HUES64 (cell line): ENCODE results near the gene TCTA. TPM values are rescaled to one million over a fixed set of nuclear protein-coding genes. Genes with fewer than 3 reads are reported as not detected.

Experiments used
- H3K27ac ChIP-seq: 2 replicates; pipeline ENCODE4 v1.7.0; 2013; ENCODE audit warnings: low read depth, low read length, inconsistent platforms
- H3K27me3 ChIP-seq: 2 replicates; pipeline ENCODE4 v1.6.1; 2013; ENCODE audit warnings: mild to moderate bottlenecking, low read length; ENCODE audit not compliant: insufficient read depth
- H3K36me3 ChIP-seq: 2 replicates; pipeline ENCODE4 v1.6.1; 2013; ENCODE audit warnings: mild to moderate bottlenecking, low read length; ENCODE audit not compliant: insufficient read depth
- H3K4me1 ChIP-seq: 2 replicates; pipeline ENCODE4 v1.6.1; 2013; ENCODE audit warnings: mild to moderate bottlenecking, low read length, moderate library complexity; ENCODE audit not compliant: insufficient read depth
- H3K4me3 ChIP-seq: 2 replicates; pipeline ENCODE4 v1.5.1; 2013; ENCODE audit warnings: mild to moderate bottlenecking, low read length, moderate library complexity
- H3K9ac ChIP-seq: 2 replicates; pipeline ENCODE4 v1.6.1; 2013; ENCODE audit warnings: mild to moderate bottlenecking, low read depth, low read length
- H3K9me3 ChIP-seq: 2 replicates; pipeline ENCODE4 v1.6.1; 2013; ENCODE audit warnings: low read depth, low read length; ENCODE audit not compliant: insufficient read depth
- WGBS: fragments of 150-250, 120-280 bp; methylation state at CpG from one replicate; pipeline ENCODE4 v1.1.7; 2013; ENCODE audit warnings: missing lambda C conversion rate; 5-methylcytosine and 5-hydroxymethylcytosine counted together
- polyA plus RNA-seq, 2 experiments: library from polyadenylated mRNA; stranded (reverse); fragments of 50-300 nt; gene quantifications; one replicate each; pipeline ENCODE4 v1.2.3, GENCODE V29; 2013

Gene TCTA, protein sequence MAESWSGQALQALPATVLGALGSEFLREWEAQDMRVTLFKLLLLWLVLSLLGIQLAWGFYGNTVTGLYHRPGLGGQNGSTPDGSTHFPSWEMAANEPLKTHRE
- 8.5 TPM for polyA plus RNA-seq (2013, experiment 1 of 2)
- polyA plus RNA-seq (2013, experiment 2 of 2) = 7.0 TPM

DNA sequence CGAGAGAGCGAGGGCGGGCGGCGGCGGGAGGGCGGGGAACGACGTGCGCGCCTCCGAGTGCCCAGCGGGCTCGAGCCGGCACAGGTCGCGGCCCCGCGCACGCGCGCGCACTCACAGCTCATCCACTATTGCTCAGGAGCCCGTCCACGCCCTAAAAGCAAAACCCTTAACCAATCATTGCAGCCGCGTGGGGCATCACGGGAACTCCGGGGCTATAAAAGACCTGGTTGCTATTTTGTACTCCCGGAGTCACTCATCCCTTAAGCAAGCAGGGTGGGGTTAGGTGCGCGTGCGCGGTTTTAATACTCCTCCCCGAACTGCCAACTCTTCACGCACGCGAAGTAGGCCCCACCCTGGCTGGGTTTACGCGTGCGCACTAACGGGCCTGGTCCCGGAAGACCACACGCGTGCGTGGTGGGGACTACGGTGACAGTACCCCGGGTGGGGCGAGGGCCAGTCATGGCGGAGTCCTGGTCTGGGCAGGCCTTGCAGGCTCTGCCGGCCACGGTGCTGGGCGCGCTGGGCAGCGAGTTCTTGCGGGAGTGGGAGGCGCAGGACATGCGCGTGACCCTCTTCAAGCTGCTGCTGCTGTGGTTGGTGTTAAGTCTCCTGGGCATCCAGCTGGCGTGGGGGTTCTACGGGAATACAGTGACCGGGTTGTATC lies at the start of gene TCTA, which contains the start of gene RHOA:
TCTA (plus strand) TSS at position 456 of the 664 bp plus-strand sequence; CDS start at position 460, 4 bp downstream.
RHOA (minus strand) TSS at position 9 of the 664 bp plus-strand sequence. CDS start 36,387 bp downstream, outside the sequence.
- H3K36me3 ChIP-seq = peaks cover 6% of the 10 kb centered on the region; the same call in 1 of the 2 replicates
- H3K27ac ChIP-seq = peak within 1 kb of the TSS; percentile 97
- no peaks in the 10 kb centered on the region for H3K9me3 ChIP-seq
- H3K4me3 ChIP-seq = peak within 1 kb of the TSS; percentile 80
- no peaks in the 10 kb centered on the region for H3K27me3 ChIP-seq
- H3K9ac ChIP-seq = peak within 1 kb of the TSS; percentile 98
- WGBS = 1% methylated on average over 62 of the region's 62 CpGs
- peaks cover 8% of the 10 kb centered on the region for H3K4me1 ChIP-seq

DNA sequence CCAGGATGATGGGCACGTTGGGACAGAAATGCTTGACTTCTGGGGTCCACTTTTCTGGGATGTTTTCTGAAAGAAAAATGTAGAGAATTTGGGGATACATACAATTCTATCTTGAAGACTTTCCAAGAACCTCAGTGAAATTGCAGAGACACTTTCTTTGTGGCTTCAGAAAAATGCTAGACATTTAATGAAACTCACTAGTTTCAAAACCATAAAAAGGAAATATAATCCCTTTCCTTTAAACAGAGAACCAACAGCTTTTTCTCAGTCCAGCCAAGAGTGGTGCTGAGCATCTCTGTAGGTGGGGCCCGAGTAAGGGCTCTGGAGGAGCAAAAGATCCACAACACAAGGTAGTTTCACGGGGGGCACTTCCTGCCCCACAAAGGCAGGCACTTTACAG lies 49.7 kb upstream of the TCTA start:
- Histone ChIP-seq H3K27me3 (no peaks in the 10 kb centered on the region), H3K4me1 (peaks cover 16% of the 10 kb centered on the region), H3K9me3 (no peaks in the 10 kb centered on the region), H3K36me3 (peaks cover 72% of the 10 kb centered on the region), H3K27ac (no peak overlapping the region), H3K9ac (no peak overlapping the region), H3K4me3 (no peak overlapping the region)
- WGBS = 94% methylated on average over 3 of the region's 3 CpGs

DNA sequence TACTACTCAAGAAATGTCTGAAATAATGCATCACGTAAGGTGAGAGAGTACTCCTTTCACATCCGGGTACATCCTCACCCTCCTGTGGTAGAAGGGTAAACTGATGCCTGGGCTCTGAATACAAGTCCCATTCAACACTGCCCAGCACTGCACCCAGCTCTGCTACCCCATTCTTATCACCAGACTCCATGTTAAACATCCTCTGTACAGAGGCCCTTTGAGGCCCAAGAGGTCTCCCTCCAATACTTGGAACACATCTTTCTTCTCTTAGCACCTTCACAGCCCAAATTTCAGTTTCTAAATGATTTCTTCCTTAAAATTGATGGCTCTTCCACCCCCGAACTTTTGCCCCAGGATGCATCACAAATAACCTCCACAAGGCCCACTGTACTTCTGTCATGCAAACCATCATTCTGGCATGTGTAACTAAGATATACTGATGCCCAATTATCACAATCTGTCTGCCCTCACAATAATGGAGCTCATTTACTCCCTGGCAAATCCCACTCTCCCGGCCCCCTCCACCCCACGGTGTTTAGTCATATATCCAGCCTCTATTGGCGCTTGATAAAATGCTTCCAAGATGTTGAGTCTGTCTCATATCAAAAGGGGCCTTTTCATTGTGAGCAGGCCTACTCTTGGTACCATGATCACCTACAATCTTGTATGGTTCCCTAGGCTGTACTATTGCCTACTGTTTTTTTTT lies 41.5 kb upstream of the TCTA start:
- H3K4me3 ChIP-seq = no peak overlapping the region
- H3K27me3 ChIP-seq = no peaks in the 10 kb centered on the region
- H3K4me1 ChIP-seq = no peaks in the 10 kb centered on the region
- WGBS = 87% methylated on average over 6 of the region's 6 CpGs
- H3K9me3 ChIP-seq = no peaks in the 10 kb centered on the region
- peaks cover 76% of the 10 kb centered on the region for H3K36me3 ChIP-seq
- H3K9ac ChIP-seq = no peak overlapping the region
- H3K27ac ChIP-seq = no peak overlapping the region

DNA sequence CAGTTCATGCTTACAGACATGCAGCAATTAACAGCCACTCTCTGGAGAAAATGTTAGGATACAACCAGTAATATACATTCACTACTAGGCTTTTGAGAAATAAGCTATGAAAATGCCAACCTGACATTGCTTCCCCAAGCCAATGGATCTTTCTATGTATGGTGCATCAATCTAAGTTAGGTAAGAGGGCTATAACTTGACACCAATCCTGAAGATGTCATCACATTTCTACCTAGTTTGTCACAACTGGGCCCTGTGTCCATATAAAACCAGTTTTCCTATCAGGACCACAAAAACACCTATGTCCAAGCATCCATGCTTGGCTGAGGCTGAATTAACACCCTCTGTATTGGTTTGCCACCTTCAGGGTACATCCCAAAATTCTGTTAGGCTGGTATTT lies 40.3 kb upstream of the TCTA start:
- H3K36me3 ChIP-seq = peaks cover 65% of the 10 kb centered on the region
- no peak overlapping the region for H3K4me3 ChIP-seq
- H3K27ac ChIP-seq = no peak overlapping the region
- H3K27me3 ChIP-seq = no peaks in the 10 kb centered on the region
- H3K9ac ChIP-seq = no peak overlapping the region
- H3K4me1 ChIP-seq = no peaks in the 10 kb centered on the region
- H3K9me3 ChIP-seq = no peaks in the 10 kb centered on the region

DNA sequence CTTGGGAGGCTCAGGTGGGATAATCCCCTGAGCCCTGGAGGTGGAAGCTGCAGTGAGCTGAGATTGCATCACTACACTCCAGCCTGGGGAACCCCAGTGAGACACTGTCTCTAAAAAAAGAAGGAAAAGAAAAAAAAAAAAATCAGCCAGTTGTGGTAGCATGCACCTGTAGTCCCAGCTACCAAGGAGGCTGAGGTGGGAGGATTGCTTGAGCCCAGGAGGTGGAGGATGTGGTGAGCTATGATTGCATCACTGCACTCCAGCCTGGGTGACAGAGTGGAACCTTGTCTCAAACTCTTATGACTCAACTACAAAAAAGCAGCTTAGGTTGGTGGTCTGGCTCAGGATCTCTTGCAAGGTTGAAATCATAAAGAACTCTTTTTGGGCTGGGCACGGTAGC lies 34.7 kb upstream of the TCTA start:
- H3K27me3 ChIP-seq = no peaks in the 10 kb centered on the region
- WGBS = 100% methylated on average over 1 of the region's 1 CpG
- H3K9me3 ChIP-seq = no peaks in the 10 kb centered on the region
- no peak overlapping the region for H3K27ac ChIP-seq
- H3K9ac ChIP-seq = no peak overlapping the region
- no peak overlapping the region for H3K4me3 ChIP-seq
- peaks cover 33% of the 10 kb centered on the region for H3K36me3 ChIP-seq
- no peaks in the 10 kb centered on the region for H3K4me1 ChIP-seq

DNA sequence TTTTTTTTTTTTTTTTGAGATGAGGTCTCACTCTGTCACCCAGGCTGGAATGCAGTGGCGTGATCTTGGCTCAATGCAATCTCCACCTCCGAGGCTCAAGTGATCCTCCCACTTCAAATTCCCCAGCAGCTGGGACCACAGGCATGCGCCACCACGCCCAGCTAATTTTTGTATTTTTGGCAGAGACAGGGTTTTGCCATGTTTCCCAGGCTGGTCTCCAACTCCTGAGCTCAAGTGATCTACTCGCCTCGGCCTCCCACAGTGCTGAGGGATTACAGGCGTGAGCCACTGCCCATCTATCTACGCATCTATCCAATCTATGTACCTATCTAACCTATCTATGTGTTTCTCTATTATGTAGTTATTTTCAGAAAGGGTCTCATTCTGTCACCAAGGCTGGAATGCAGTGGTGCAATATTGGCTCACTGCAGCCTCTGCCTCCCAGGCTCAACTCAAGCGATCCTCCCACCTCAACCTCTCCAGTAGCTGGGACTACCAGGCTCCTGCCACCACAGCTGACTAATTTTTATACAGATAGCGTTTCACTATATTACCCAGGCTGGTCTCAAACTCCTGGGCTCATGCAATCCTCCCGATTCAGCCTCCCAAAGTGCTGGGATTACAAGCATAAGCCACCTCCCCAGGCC lies 33.9 kb upstream of the TCTA start:
- no peaks in the 10 kb centered on the region for H3K27me3 ChIP-seq
- peaks cover 25% of the 10 kb centered on the region for H3K36me3 ChIP-seq
- no peak overlapping the region for H3K27ac ChIP-seq
- H3K4me3 ChIP-seq = no peak overlapping the region
- H3K9me3 ChIP-seq = no peaks in the 10 kb centered on the region
- H3K9ac ChIP-seq = no peak overlapping the region
- no peaks in the 10 kb centered on the region for H3K4me1 ChIP-seq
- WGBS = 89% methylated on average over 10 of the region's 11 CpGs

DNA sequence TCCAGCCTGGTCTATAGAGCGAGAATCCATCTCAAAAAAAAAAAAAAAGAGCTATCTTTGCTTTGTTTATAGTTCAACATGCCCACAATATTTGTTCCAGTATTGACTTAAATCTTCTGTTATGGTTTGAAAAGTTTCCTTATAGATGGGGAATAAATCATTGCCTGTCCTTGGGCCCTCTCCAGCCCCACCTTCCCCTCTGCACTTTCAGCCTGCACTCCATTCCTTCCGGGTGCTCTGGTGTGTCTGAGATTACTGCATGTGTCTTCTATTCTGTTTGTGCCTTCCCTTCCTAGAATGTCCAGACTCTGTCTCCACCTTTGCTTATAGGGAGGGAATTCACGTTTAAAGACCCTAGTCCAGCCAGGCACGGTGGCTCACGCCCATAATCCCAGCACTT lies 28.8 kb upstream of the TCTA start:
- no peak overlapping the region for H3K27ac ChIP-seq
- no peaks in the 10 kb centered on the region for H3K4me1 ChIP-seq
- no peak overlapping the region for H3K9ac ChIP-seq
- H3K36me3 ChIP-seq = peaks cover 4% of the 10 kb centered on the region; the same call in 1 of the 2 replicates
- no peaks in the 10 kb centered on the region for H3K27me3 ChIP-seq
- H3K4me3 ChIP-seq = no peak overlapping the region
- 87% methylated on average over 5 of the region's 5 CpGs for WGBS
- H3K9me3 ChIP-seq = no peaks in the 10 kb centered on the region

DNA sequence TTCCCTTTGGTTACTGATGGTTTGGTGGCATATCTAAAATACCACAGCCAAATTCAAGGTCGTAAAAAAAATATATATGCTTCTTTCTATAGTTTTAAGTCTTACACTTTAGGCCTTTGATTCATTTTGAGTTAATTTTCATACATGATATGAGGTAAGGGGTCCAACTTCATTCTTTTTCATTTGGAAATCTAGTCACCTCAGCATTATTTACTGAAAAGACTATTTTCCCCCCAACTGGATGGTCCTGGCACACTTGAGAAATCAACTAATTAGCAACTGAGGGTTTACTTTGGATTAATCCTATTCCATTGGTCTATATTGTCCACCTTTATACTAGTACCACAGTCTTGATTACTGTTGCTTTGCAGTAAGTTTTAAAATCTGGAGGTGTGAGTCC lies 26.6 kb upstream of the TCTA start:
- Histone ChIP-seq H3K27ac (no peak overlapping the region), H3K4me3 (no peak overlapping the region)
- no CpG with 5 or more reads among the region's 1 CpG for WGBS

DNA sequence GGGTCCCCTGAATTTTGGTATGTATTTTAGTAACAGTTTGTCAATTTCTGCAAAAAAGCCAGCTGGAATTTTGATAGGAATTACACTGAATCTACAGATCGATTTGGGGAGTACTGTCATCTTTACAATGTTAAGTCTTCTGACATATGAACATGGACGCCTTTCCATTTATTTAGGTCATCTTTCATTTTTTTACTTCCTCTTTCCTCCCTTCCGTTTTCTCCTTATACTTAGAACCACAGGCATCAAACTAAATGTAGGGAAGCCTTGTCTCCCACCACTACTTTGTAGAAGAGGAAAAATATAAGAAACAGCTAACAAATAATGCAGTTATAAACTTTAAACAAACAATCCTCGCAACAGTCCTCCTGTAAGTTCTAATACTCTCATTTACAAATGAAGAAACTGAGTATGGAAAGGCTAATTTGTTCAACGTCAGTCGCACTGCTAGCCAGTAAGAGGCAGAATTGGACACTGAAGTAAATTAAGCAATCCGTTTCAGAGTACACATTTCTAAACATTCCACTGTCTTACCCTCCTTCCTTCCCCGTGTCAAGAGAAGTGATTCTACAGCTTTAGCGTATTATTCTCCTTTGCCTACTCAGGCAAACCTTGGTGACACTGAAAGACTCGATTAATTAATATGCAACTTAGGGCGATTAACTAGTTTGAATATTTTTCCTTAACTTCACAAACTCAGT lies 26.0 kb upstream of the TCTA start:
- Histone ChIP-seq H3K27me3 (no peaks in the 10 kb centered on the region), H3K4me3 (no peak overlapping the region), H3K9ac (no peak overlapping the region), H3K9me3 (no peaks in the 10 kb centered on the region), H3K36me3 (peaks cover 9% of the 10 kb centered on the region; the same call in 1 of the 2 replicates), H3K27ac (no peak overlapping the region), H3K4me1 (no peaks in the 10 kb centered on the region)
- WGBS = 93% methylated on average over 11 of the region's 11 CpGs

More for the DNA sequence above, 26.6 kb upstream of the TCTA start:
- Histone ChIP-seq H3K9me3 (no peaks in the 10 kb centered on the region), H3K36me3 (peaks cover 9% of the 10 kb centered on the region; the same call in 1 of the 2 replicates), H3K27me3 (no peaks in the 10 kb centered on the region), H3K4me1 (no peaks in the 10 kb centered on the region), H3K9ac (no peak overlapping the region)

DNA sequence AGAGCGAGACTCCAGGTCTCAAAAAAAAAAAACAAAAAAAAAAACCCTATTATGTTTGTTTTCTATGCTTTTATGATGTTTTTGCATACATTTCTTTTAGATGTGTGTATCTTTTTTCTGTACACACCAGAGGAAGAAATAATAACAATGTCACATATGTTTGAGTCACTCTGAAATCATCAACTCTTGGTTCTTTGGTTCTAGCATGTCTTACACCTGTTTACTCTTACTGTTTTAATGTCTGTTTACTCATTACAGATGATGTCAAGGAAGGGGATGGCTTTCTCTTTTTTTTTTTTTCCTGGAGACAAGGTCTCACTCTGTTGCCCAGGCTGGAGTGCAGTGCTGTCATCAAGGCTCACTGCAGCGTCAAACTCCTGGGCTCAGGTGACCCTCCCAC lies 24.5 kb upstream of the TCTA start:
- Histone ChIP-seq H3K27ac (no peak overlapping the region), H3K9ac (no peak overlapping the region), H3K4me3 (no peak overlapping the region), H3K27me3 (no peaks in the 10 kb centered on the region), H3K9me3 (no peaks in the 10 kb centered on the region), H3K36me3 (peaks cover 11% of the 10 kb centered on the region; the same call in 1 of the 2 replicates), H3K4me1 (no peaks in the 10 kb centered on the region)
- 97% methylated on average over 1 of the region's 2 CpGs for WGBS
